ENCODE data around the gene ZDHHC8. TPM values are rescaled to one million over a fixed set of nuclear protein-coding genes. Genes with fewer than 3 reads are reported as not detected.
A peak's percentile ranks its signal among the peaks of the same experiment; 100 is the strongest.

ZDHHC8 gene
- total and polyA plus RNA-seq, 2 experiments from 2014 or later, result 30.3 to 53.4 TPM

GRCh38 chr22:20137113-20137512, 5.5 kb downstream of the ZDHHC8 start:
- TF ChIP-seq CTCF (IDR thresholded peaks at IDR 0.05; ENCODE audit: low read depth, low read length), result no peak
- peak overlapping the region; percentile 85 for H3K27ac ChIP-seq

GRCh38 chr22:20137671-20138416, 6.2 kb downstream of the ZDHHC8 start:
- Histone ChIP-seq H3K4me3 (no peak overlapping the region), H3K9me3 (ENCODE audit: low read depth) (no peaks in the 10 kb centered on the region), H3K27me3 (no peaks in the 10 kb centered on the region), H3K36me3 (no peaks in the 10 kb centered on the region), H3K4me1 (ENCODE audit: low read depth) (peaks cover 34% of the 10 kb centered on the region), H3K27ac (peak overlapping the region; percentile 85)
- DNase-seq (ENCODE audit: low read depth in 1 of 2, low spot score in 1 of 2), result peak in 1 of 2 donors; percentile 42
- TF ChIP-seq CTCF (IDR thresholded peaks at IDR 0.05; ENCODE audit: low read depth, low read length), result no peak

More at GRCh38 chr22:20137113-20137512, 5.5 kb downstream of the ZDHHC8 start:
- H3K9me3 ChIP-seq (ENCODE audit: low read depth), result no peaks in the 10 kb centered on the region
- H3K4me3 ChIP-seq, result no peak overlapping the region
- no peak for DNase-seq (ENCODE audit: low read depth in 1 of 2, low spot score in 1 of 2)
- H3K4me1 ChIP-seq (ENCODE audit: low read depth), result peaks cover 41% of the 10 kb centered on the region
- H3K36me3 ChIP-seq, result no peaks in the 10 kb centered on the region
- H3K27me3 ChIP-seq, result no peaks in the 10 kb centered on the region

- no peak overlapping the region for H3K4me3 ChIP-seq
- no peaks in the 10 kb centered on the region for H3K9me3 ChIP-seq (ENCODE audit: low read depth)
- H3K27me3 ChIP-seq, result no peaks in the 10 kb centered on the region
- peak overlapping the region; percentile 85 for H3K27ac ChIP-seq
- DNase-seq (ENCODE audit: low read depth in 1 of 2, low spot score in 1 of 2), result no peak
- no peak for TF ChIP-seq CTCF (IDR thresholded peaks at IDR 0.05; ENCODE audit: low read depth, low read length)
- H3K36me3 ChIP-seq, result no peaks in the 10 kb centered on the region
- H3K4me1 ChIP-seq (ENCODE audit: low read depth), result peaks cover 32% of the 10 kb centered on the region
These were observed 6.8 kb downstream of the ZDHHC8 start for GRCh38 chr22:20138417-20138738.

- Histone ChIP-seq H3K27ac (peak overlapping the region; percentile 85), H3K36me3 (no peaks in the 10 kb centered on the region), H3K4me1 (ENCODE audit: low read depth) (peaks cover 32% of the 10 kb centered on the region), H3K27me3 (no peaks in the 10 kb centered on the region), H3K9me3 (ENCODE audit: low read depth) (no peaks in the 10 kb centered on the region), H3K4me3 (no peak overlapping the region)
- no peak for TF ChIP-seq CTCF (IDR thresholded peaks at IDR 0.05; ENCODE audit: low read depth, low read length)
- DNase-seq (ENCODE audit: low read depth in 1 of 2, low spot score in 1 of 2), result no peak
These were observed 7.3 kb downstream of the ZDHHC8 start for GRCh38 chr22:20138868-20139267.

GRCh38 chr22:20139391-20140106, 7.9 kb downstream of the ZDHHC8 start:
- Histone ChIP-seq H3K4me1 (ENCODE audit: low read depth) (peaks cover 32% of the 10 kb centered on the region), H3K27me3 (no peaks in the 10 kb centered on the region), H3K4me3 (no peak overlapping the region), H3K27ac (no peak overlapping the region), H3K36me3 (no peaks in the 10 kb centered on the region), H3K9me3 (ENCODE audit: low read depth) (no peaks in the 10 kb centered on the region)
- DNase-seq (ENCODE audit: low read depth in 1 of 2, low spot score in 1 of 2), result no peak
- TF ChIP-seq CTCF (IDR thresholded peaks at IDR 0.05; ENCODE audit: low read depth, low read length), result no peak
